ENCODE data around the gene SPINT3. TPM values are rescaled to one million over a fixed set of nuclear protein-coding genes. Genes with fewer than 3 reads are reported as not detected.

Gene SPINT3
- total and polyA plus RNA-seq, 2 of the 8 experiments (the other 6 are each of a cell fraction or from before 2014, with no cell fraction given) = not detected

DNA sequence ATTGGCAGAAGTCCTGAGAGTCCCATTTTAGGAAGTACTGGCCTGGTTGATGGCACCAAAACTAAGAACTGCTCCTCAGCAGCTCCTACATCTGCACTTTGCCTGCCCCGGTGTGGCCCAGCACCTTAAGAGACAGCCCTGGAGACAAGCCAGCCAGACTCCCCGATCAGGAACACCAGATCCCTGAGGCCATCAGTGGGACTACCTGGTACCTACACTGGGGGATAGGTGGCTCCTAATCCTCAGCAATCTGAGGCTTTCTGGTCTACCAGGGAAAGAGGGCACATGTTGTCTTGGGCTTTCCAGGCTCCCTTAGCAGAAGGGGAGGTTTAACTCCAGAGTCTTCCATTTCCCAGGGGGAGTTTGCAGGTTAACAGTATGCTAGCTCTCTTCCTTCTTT is 24.0 kb upstream of the SPINT3 start, which contains the start of gene WFDC6:
Gene WFDC6 (minus strand): TSS at position 101 of the 400 bp plus-strand sequence. CDS start 75 bp downstream, at position 26.
- FAIRE-seq = no peak
- H3K56ac ChIP-seq (replicated peaks; ENCODE audit: insufficient read length, low read depth, low read length) = no peak within 1 kb of the TSS
- H3K14ac ChIP-seq (ENCODE audit: insufficient read length) = no peak within 1 kb of the TSS
- no peak within 1 kb of the TSS for H3K9ac ChIP-seq (replicated peaks in 1 of 4; ENCODE audit: extremely low read depth in 1 of 4, low read depth in 3 of 4, low read length in 3 of 4)
- DNase-seq (ENCODE audit: low read depth in 1 of 2, low spot score in 2 of 2) = no peak
- no peak within 1 kb of the TSS for H2BK12ac ChIP-seq (ENCODE audit: low read depth, low read length)
- no peak within 1 kb of the TSS for H3K4me2 ChIP-seq (ENCODE audit: insufficient read depth in 1 of 2, low read depth in 2 of 2, low read length in 2 of 2)
- no peaks in the 10 kb centered on the region for H3K9me3 ChIP-seq (ENCODE audit: insufficient read depth in 2 of 2, low read depth in 1 of 2, low read length in 1 of 2)
- no peaks in the 10 kb centered on the region for H3K27me3 ChIP-seq (replicated peaks in 1 of 4; ENCODE audit: control insufficient read depth in 3 of 4, extremely low read depth in 1 of 4, insufficient read depth in 3 of 4, low read length in 3 of 4)
- H3K79me1 ChIP-seq (ENCODE audit: low read depth, low read length) = no peaks in the 10 kb centered on the region
- H4K91ac ChIP-seq (replicated peaks; ENCODE audit: insufficient read length, low read length) = no peak within 1 kb of the TSS
- H2BK20ac ChIP-seq (ENCODE audit: low read length) = no peak within 1 kb of the TSS
- no peak within 1 kb of the TSS for H2BK120ac ChIP-seq (replicated peaks; ENCODE audit: low read depth, low read length)
- no peak within 1 kb of the TSS for H3K27ac ChIP-seq (ENCODE audit: low read depth, low read length)
- H3K23me2 ChIP-seq (ENCODE audit: low read depth, low read length) = no peaks in the 10 kb centered on the region
- H3K79me2 ChIP-seq (ENCODE audit: control insufficient read depth in 1 of 2, insufficient read depth in 2 of 2, low read length in 2 of 2) = no peaks in the 10 kb centered on the region
- H2BK5ac ChIP-seq (ENCODE audit: low read depth, low read length) = no peak within 1 kb of the TSS
- H3K4me3 ChIP-seq (ENCODE audit: extremely low read depth in 1 of 4, insufficient read depth in 2 of 4, low read depth in 3 of 4, low read length in 4 of 4) = no peak within 1 kb of the TSS
- H4K5ac ChIP-seq (ENCODE audit: insufficient read length, low read depth, low read length) = no peak within 1 kb of the TSS
- H3K23ac ChIP-seq (ENCODE audit: insufficient read length) = no peak within 1 kb of the TSS
- H2AFZ ChIP-seq (ENCODE audit: low read length) = no peak within 1 kb of the TSS
- 0 out of 2 replicates have a peak within 1 kb of the TSS, but pooled peaks have one; percentile 3 for H2BK15ac ChIP-seq (ENCODE audit: low read length)
- no peak for TF ChIP-seq TCF12 (IDR thresholded peaks at IDR 0.05; ENCODE audit: low read depth, low read length)
- no peak for TF ChIP-seq JUN (IDR thresholded peaks at IDR 0.05; ENCODE audit: low read depth, low read length)
- no peak for TF ChIP-seq SIN3A (conservative IDR thresholded peaks at IDR 0.05 in 1 of 2, IDR thresholded peaks at IDR 0.05 in 1 of 2; ENCODE audit: low read depth in 1 of 2, low read length in 2 of 2)
- TF ChIP-seq EZH2 (IDR thresholded peaks at IDR 0.05; ENCODE audit: low read depth, low read length, severe bottlenecking) = no peak
- TF ChIP-seq YY1 (IDR thresholded peaks at IDR 0.05; ENCODE audit: low read depth, low read length) = no peak
- H2AK5ac ChIP-seq (ENCODE audit: low read depth, low read length) = no peak within 1 kb of the TSS
- POLR2A ChIA-PET (ENCODE audit: partially characterized antibody) = no interaction called here
- H4K8ac ChIP-seq (ENCODE audit: extremely low read depth, insufficient read depth, low read length) = no peak within 1 kb of the TSS
- no peaks in the 10 kb centered on the region for H3K4me1 ChIP-seq (replicated peaks in 1 of 4; ENCODE audit: control insufficient read depth in 3 of 4, insufficient read depth in 4 of 4, low read length in 3 of 4)
- H3K4ac ChIP-seq (replicated peaks; ENCODE audit: insufficient read length, low read depth, low read length) = no peak within 1 kb of the TSS
- CTCF ChIA-PET (ENCODE audit: partially characterized antibody) = interaction anchor here (1.0 to 6.5 kb wide), 16 partner anchors 8 to 424 kb away, joined by 3 to 42 read pairs (median 5); partner anchors contain the start of gene EPPIN
- no peak within 1 kb of the TSS for H3K18ac ChIP-seq (ENCODE audit: extremely low read depth, low read length)
- no peaks in the 10 kb centered on the region for H4K20me1 ChIP-seq (replicated peaks in 1 of 2; ENCODE audit: control insufficient read depth in 1 of 2, insufficient read depth in 2 of 2, low read length in 2 of 2)
- 83% methylated on average over 2 of the region's 2 CpGs; no CpG with 5 or more reads in 1 of the 2 experiments for WGBS, 2 experiments (ENCODE audit: extremely low coverage in 1 of 2, insufficient coverage in 1 of 2, insufficient read length in 1 of 2, insufficient replicate concordance in 2 of 2, low coverage in 1 of 2, low lambda C conversion rate in 2 of 2, missing lambda C conversion rate in 1 of 2)
- no peaks in the 10 kb centered on the region for H3K36me3 ChIP-seq (ENCODE audit: control insufficient read depth in 2 of 4, insufficient read depth in 4 of 4, low read length in 3 of 4)
